ENCODE measurements around the gene LYL1. TPM values are rescaled to one million over a fixed set of nuclear protein-coding genes. Genes with fewer than 3 reads are reported as not detected.

Gene LYL1
- total and polyA plus RNA-seq, 12 donors: 0.38 to 22.5 (median 9.2) TPM

- DNase-seq: no peak
- peaks cover 0 to 20% of the 10 kb centered on the region in 2 donors for H3K36me3 ChIP-seq (replicated peaks in 1 of 2)
- peaks cover 32 to 42% of the 10 kb centered on the region in 2 donors for H3K4me1 ChIP-seq (replicated peaks in 1 of 2)
- H3K9me3 ChIP-seq (replicated peaks in 1 of 3): no peaks in the 10 kb centered on the region
- TF ChIP-seq CTCF (IDR thresholded peaks at IDR 0.05) (no peak), POLR2A (IDR thresholded peaks at IDR 0.05) (no peak)
- intact Hi-C loops (cut with DNase I): no loop called here
- peak overlapping the region; percentile 71 to 97 (median 89) for H3K4me3 ChIP-seq
- no peaks in the 10 kb centered on the region for H3K27me3 ChIP-seq
- WGBS, 4 donors: 1 to 13% (median 4%) methylated on average over 3 to 18 of the region's 18 CpGs
- peak overlapping the region in 4 of 5 donors; percentile 42 to 85 (median 65) for H3K27ac ChIP-seq
Measured at GRCh38 chr19:13115936-13116281, 13.3 kb upstream of the LYL1 start.

- no peak for TF ChIP-seq POLR2A (IDR thresholded peaks at IDR 0.05)
- no peak for TF ChIP-seq CTCF (IDR thresholded peaks at IDR 0.05)
- intact Hi-C loops (cut with DNase I): no loop called here
- Histone ChIP-seq H3K9me3 (replicated peaks in 1 of 3) (no peaks in the 10 kb centered on the region), H3K4me3 (no peak overlapping the region), H3K36me3 (replicated peaks in 1 of 2) (peaks cover 0 to 33% of the 10 kb centered on the region in 2 donors), H3K27me3 (no peaks in the 10 kb centered on the region), H3K27ac (no peak overlapping the region), H3K4me1 (replicated peaks in 1 of 2) (peaks cover 15 to 20% of the 10 kb centered on the region in 2 donors)
- no peak for DNase-seq
- 91 to 95% (median 94%) methylated on average over 9 to 10 of the region's 10 CpGs for WGBS, 4 donors
Measured at GRCh38 chr19:13112555-13112954, 9.9 kb upstream of the LYL1 start.

- no peak for DNase-seq
- Histone ChIP-seq H3K36me3 (replicated peaks in 1 of 2) (peaks cover 0 to 38% of the 10 kb centered on the region in 2 donors), H3K27me3 (no peaks in the 10 kb centered on the region), H3K4me1 (replicated peaks in 1 of 2) (peaks cover 0 to under 1% of the 10 kb centered on the region in 2 donors), H3K27ac (no peak overlapping the region), H3K4me3 (no peak overlapping the region), H3K9me3 (replicated peaks in 1 of 3) (no peaks in the 10 kb centered on the region)
- TF ChIP-seq POLR2A (IDR thresholded peaks at IDR 0.05): no peak
- no peak for TF ChIP-seq CTCF (IDR thresholded peaks at IDR 0.05)
- 68 to 80% (median 70%) methylated on average over 3 to 15 of the region's 15 CpGs for WGBS, 4 donors
- intact Hi-C loops (cut with DNase I): no loop called here
Measured at GRCh38 chr19:13110099-13110610, 7.5 kb upstream of the LYL1 start.

GRCh38 chr19:13109361-13110098, 6.9 kb upstream of the LYL1 start:
- H3K4me1 ChIP-seq (replicated peaks in 1 of 2): no peaks in the 10 kb centered on the region
- 88 to 95% (median 91%) methylated on average over 20 to 30 of the region's 30 CpGs for WGBS, 4 donors
- no peak for DNase-seq
- no peak overlapping the region for H3K27ac ChIP-seq
- intact Hi-C loops (cut with DNase I): no loop called here
- H3K36me3 ChIP-seq (replicated peaks in 1 of 2): peaks cover 0 to 35% of the 10 kb centered on the region in 2 donors
- H3K4me3 ChIP-seq: no peak overlapping the region
- H3K27me3 ChIP-seq: no peaks in the 10 kb centered on the region
- TF ChIP-seq CTCF (IDR thresholded peaks at IDR 0.05): no peak
- no peak for TF ChIP-seq POLR2A (IDR thresholded peaks at IDR 0.05)
- no peaks in the 10 kb centered on the region for H3K9me3 ChIP-seq (replicated peaks in 1 of 3)

Measured in adrenal gland (tissue), 12 donors.